ENCODE results near the gene OXCT2.
"Not testable (repeated sequence)": the region's sequence is repeated elsewhere in the genome, so short reads cannot be mapped to it uniquely, and the experiment has no call there.

Gene OXCT2

DNA sequence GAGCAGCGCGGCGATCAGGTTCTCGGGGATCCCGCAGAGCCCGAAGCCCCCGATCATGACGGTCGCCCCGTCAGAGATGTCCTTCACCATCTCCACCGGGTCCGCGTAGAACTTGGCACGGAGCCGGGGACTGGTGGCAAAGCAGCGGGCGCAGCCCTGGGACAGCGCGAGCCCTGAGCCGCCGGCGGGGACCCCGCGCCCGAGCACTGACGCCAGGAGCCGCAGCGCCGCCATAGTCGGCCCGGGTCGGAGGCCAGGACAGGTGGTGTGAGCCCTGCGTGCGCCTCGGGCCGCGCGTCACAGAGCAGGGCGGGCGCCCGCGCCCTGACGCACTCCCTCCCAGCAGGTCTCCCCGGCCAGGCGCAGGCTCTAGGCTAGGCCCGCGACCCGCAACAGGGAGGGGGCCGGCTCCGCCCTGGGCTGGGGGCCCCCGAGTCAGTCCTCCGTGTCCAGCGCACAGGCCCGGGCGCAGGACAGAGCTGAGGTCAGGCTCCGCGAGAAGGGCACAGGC is at the start of gene OXCT2:
Gene OXCT2, minus strand, starts transcription at position 327 of the 511 bp plus-strand sequence. Its CDS starts 93 bp downstream, at position 234.
- H3K9me3 ChIP-seq, H3K4me3 ChIP-seq, H3K9ac ChIP-seq, H3K36me3 ChIP-seq, H4K20me1 ChIP-seq, H3K27ac ChIP-seq, H3K4me2 ChIP-seq: not testable (repeated sequence)
- peaks cover 11% of the 10 kb centered on the region for H3K27me3 ChIP-seq
- H3K4me1 ChIP-seq = peaks cover 17% of the 10 kb centered on the region

- Histone ChIP-seq H3K36me3 (no peaks in the 10 kb centered on the region), H4K20me1 (no peaks in the 10 kb centered on the region), H3K4me2 (peak overlapping the region; percentile 12; the same call in 1 of the 2 replicates), H3K27me3 (no peaks in the 10 kb centered on the region), H3K9me3 (no peaks in the 10 kb centered on the region), H3K27ac (no peak overlapping the region), H3K9ac (no peak overlapping the region), H3K4me3 (no peak overlapping the region), H3K4me1 (peaks cover 27% of the 10 kb centered on the region)
- TF ChIP-seq Cebpa-rat (IDR thresholded peaks at IDR 0.05) = no peak
Observed at GRCh38 chr1:39819091-39819812, 48.1 kb upstream of the OXCT2 start.

DNA sequence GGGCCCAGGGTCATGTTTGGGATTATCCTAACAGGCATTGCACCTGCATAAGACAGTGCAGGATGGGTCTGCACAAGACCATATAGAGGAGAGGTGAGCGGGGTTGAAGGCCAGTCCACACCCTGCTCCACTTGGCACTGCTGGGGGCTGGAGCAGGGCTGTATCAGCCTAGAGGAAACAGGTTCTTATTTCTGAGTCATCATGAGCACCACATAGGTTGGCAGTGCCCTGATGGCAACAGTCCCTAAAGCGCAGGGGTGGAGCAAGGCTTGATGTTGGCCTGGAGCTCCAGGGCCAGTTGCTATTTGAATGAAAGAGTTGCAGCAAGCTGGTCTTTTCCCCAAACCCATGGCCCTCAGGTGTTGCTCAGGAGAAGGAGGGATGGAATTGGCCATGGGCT is 47.3 kb upstream of the OXCT2 start:
- H3K4me2 ChIP-seq = no peak overlapping the region

GRCh38 chr1:39817091-39817932 is 46.2 kb upstream of the OXCT2 start:
- Histone ChIP-seq H3K27ac (peak overlapping the region; percentile 58; the same call in 1 of the 2 replicates), H3K4me3 (peak overlapping the region; percentile 44; the same call in 1 of the 2 replicates), H3K4me2 (peak overlapping the region; percentile 73), H3K4me1 (peaks cover 24% of the 10 kb centered on the region)
- not testable (repeated sequence) for H3K9ac ChIP-seq, H3K36me3 ChIP-seq, H3K9me3 ChIP-seq, H4K20me1 ChIP-seq, H3K27me3 ChIP-seq

More for the DNA sequence above, 47.3 kb upstream of the OXCT2 start:
- no peak overlapping the region for H3K27ac ChIP-seq
- no peaks in the 10 kb centered on the region for H3K9me3 ChIP-seq
- H3K4me3 ChIP-seq = no peak overlapping the region
- H3K9ac ChIP-seq = no peak overlapping the region
- no peak for TF ChIP-seq Cebpa-rat (IDR thresholded peaks at IDR 0.05)
- no peaks in the 10 kb centered on the region for H3K27me3 ChIP-seq
- H4K20me1 ChIP-seq = no peaks in the 10 kb centered on the region
- peaks cover 24% of the 10 kb centered on the region for H3K4me1 ChIP-seq
- no peaks in the 10 kb centered on the region for H3K36me3 ChIP-seq

GRCh38 chr1:39816415-39817090 is 45.4 kb upstream of the OXCT2 start:
- TF ChIP-seq Cebpa-rat (IDR thresholded peaks at IDR 0.05) = no peak
- no peaks in the 10 kb centered on the region for H3K27me3 ChIP-seq
- H3K4me2 ChIP-seq = peak overlapping the region; percentile 73
- H3K4me3 ChIP-seq = 0 out of 2 replicates have a peak overlapping the region, but pooled peaks have one; percentile 44
- no peaks in the 10 kb centered on the region for H3K36me3 ChIP-seq
- no peaks in the 10 kb centered on the region for H3K9me3 ChIP-seq
- peaks cover 32% of the 10 kb centered on the region for H3K4me1 ChIP-seq
- H3K9ac ChIP-seq = no peak overlapping the region
- no peaks in the 10 kb centered on the region for H4K20me1 ChIP-seq
- H3K27ac ChIP-seq = no peak overlapping the region

- H3K4me2 ChIP-seq = no peak overlapping the region
- no peak overlapping the region for H3K27ac ChIP-seq
- H3K27me3 ChIP-seq = no peaks in the 10 kb centered on the region
- no peaks in the 10 kb centered on the region for H4K20me1 ChIP-seq
- H3K9ac ChIP-seq = no peak overlapping the region
- peaks cover 16% of the 10 kb centered on the region for H3K4me1 ChIP-seq
- H3K36me3 ChIP-seq = no peaks in the 10 kb centered on the region
- no peak overlapping the region for H3K4me3 ChIP-seq
- TF ChIP-seq Cebpa-rat (IDR thresholded peaks at IDR 0.05) = no peak
- peaks cover 4% of the 10 kb centered on the region; the same call in 1 of the 2 replicates for H3K9me3 ChIP-seq
Observed at GRCh38 chr1:39812913-39813312, 41.8 kb upstream of the OXCT2 start.

GRCh38 chr1:39808784-39809517 is 37.8 kb upstream of the OXCT2 start:
- Histone ChIP-seq H3K4me1 (peaks cover 10% of the 10 kb centered on the region), H3K27ac (no peak overlapping the region), H4K20me1 (no peaks in the 10 kb centered on the region), H3K4me2 (no peak overlapping the region), H3K9ac (no peak overlapping the region), H3K27me3 (no peaks in the 10 kb centered on the region), H3K4me3 (no peak overlapping the region), H3K36me3 (no peaks in the 10 kb centered on the region), H3K9me3 (peaks cover 22% of the 10 kb centered on the region)
- no peak for TF ChIP-seq Cebpa-rat (IDR thresholded peaks at IDR 0.05)

DNA sequence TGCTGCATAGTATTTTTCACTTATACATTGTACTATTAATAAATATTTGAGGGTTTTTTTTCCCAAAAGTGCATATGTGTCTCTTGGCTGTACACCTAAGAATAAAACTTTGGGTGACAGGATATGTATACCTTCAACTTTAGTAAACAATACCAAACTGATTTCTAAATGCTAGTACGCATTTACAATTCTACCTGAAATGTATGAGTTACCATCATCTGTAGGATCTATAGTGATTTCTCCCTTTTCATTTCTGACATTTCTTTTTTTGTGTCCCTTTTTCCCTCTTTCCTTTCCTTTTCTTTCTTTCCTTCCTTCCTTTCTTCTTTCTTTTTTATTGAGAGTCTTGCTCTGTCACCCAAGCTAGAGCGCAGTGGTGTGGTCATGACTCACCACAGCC is 34.2 kb upstream of the OXCT2 start:
- Histone ChIP-seq H4K20me1 (no peaks in the 10 kb centered on the region), H3K4me2 (no peak overlapping the region), H3K9ac (no peak overlapping the region), H3K9me3 (peaks cover 22% of the 10 kb centered on the region), H3K4me3 (no peak overlapping the region), H3K4me1 (peaks cover 4% of the 10 kb centered on the region; the same call in 1 of the 2 replicates), H3K27me3 (no peaks in the 10 kb centered on the region), H3K27ac (no peak overlapping the region), H3K36me3 (no peaks in the 10 kb centered on the region)
- TF ChIP-seq Cebpa-rat (IDR thresholded peaks at IDR 0.05) = no peak
